Activated B cell treated with CpG ODN at 0.5 μM for 24 hours (primary cell): ENCODE data around the gene PRICKLE2. TPM values are rescaled to one million over a fixed set of nuclear protein-coding genes. Genes with fewer than 3 reads are reported as not detected.

Experiments
- ATAC-seq: fragments of 200-7000 bp; cut with Tn5 transposase; one replicate; pipeline ENCODE4 v1.10.0; 2021; ENCODE audit warnings: low read depth, mild to moderate bottlenecking, moderate library complexity
- CTCF ChIA-PET: fragments of 350-600 bp; sonication (Branson Sonifier 250); formaldehyde crosslinking; loops from one replicate; lab custom pipeline; 2021; ENCODE audit warnings: antibody characterized with exemption; lab: Charles Lee
- POLR2A ChIA-PET: fragments of 350-600 bp; sonication (Branson Sonifier 250); formaldehyde crosslinking; loops from one replicate; lab custom pipeline; 2021; ENCODE audit warnings: antibody characterized with exemption; lab: Charles Lee
- DNase-seq: peaks from one replicate; pipeline ENCODE4 v3.0.0; 2022
- H3K27ac Mint-ChIP-seq: one replicate; pipeline ENCODE4 v1.8.0; 2020; ENCODE audit warnings: mixed read lengths
- H3K27me3 Mint-ChIP-seq: one replicate; pipeline ENCODE4 v1.8.0; 2021; ENCODE audit warnings: mixed read lengths
- H3K36me3 Mint-ChIP-seq: one replicate; pipeline ENCODE4 v1.8.0; 2021; ENCODE audit warnings: low read depth, mixed read lengths
- H3K4me1 Mint-ChIP-seq: one replicate; pipeline ENCODE4 v1.8.0; 2021; ENCODE audit warnings: mixed read lengths
- H3K4me3 Mint-ChIP-seq: one replicate; pipeline ENCODE4 v1.8.0; 2020; ENCODE audit warnings: mild to moderate bottlenecking, mixed read lengths
- H3K9me3 Mint-ChIP-seq: one replicate; pipeline ENCODE4 v1.8.0; 2020; ENCODE audit warnings: mixed read lengths
- CTCF ChIP-seq: fragments of 200-600 bp; IDR thresholded peaks from one replicate; pipeline ENCODE4 v1.8.0; 2022; ENCODE audit warnings: antibody characterized with exemption, mild to moderate bottlenecking
- intact Hi-C: fragments of 100-400 bp; cut with micrococcal nuclease; formaldehyde crosslinking; loops from one replicate; pipeline ENCODE4 v1.15.1; 2024
- total RNA-seq: library from RNA; stranded (reverse); gene quantifications from 2 replicates; pipeline ENCODE4 v1.2.3, GENCODE V29; 2022

Gene PRICKLE2
- total RNA-seq, 1 donor from 2014 or later: 0.33 TPM

GRCh38 chr3:64114651-64115050 lies 110.6 kb downstream of the PRICKLE2 start:
- Mint-ChIP-seq H3K4me1 (no peaks in the 10 kb centered on the region), H3K27me3 (peaks cover 6% of the 10 kb centered on the region), H3K4me3 (no peak overlapping the region), H3K9me3 (peaks cover 16% of the 10 kb centered on the region), H3K36me3 (no peaks in the 10 kb centered on the region), H3K27ac (no peak overlapping the region)
- CTCF ChIA-PET: no interaction called here
- DNase-seq (no peak), ATAC-seq (no peak)
- TF ChIP-seq CTCF: no peak
- POLR2A ChIA-PET: no interaction called here
- intact Hi-C loops: no loop called here

GRCh38 chr3:64111872-64112271 lies 113.4 kb downstream of the PRICKLE2 start:
- no peak for TF ChIP-seq CTCF
- H3K27me3 Mint-ChIP-seq: peaks cover 6% of the 10 kb centered on the region
- ATAC-seq: no peak
- no peak overlapping the region for H3K4me3 Mint-ChIP-seq
- peaks cover 7% of the 10 kb centered on the region for H3K4me1 Mint-ChIP-seq
- no peak for DNase-seq
- intact Hi-C loops: no loop called here
- no peak overlapping the region for H3K27ac Mint-ChIP-seq
- POLR2A ChIA-PET: no interaction called here
- CTCF ChIA-PET: no interaction called here
- peaks cover 11% of the 10 kb centered on the region for H3K9me3 Mint-ChIP-seq
- no peaks in the 10 kb centered on the region for H3K36me3 Mint-ChIP-seq

GRCh38 chr3:64111083-64111482 lies 114.2 kb downstream of the PRICKLE2 start:
- H3K4me3 Mint-ChIP-seq: no peak overlapping the region
- CTCF ChIA-PET: no interaction called here
- POLR2A ChIA-PET: no interaction called here
- no peaks in the 10 kb centered on the region for H3K36me3 Mint-ChIP-seq
- DNase-seq: no peak
- no peak for TF ChIP-seq CTCF
- H3K4me1 Mint-ChIP-seq: peaks cover 13% of the 10 kb centered on the region
- no peak overlapping the region for H3K27ac Mint-ChIP-seq
- no peak for ATAC-seq
- H3K27me3 Mint-ChIP-seq: peaks cover 6% of the 10 kb centered on the region
- intact Hi-C loops: no loop called here
- H3K9me3 Mint-ChIP-seq: peaks cover 11% of the 10 kb centered on the region

- no peak for ATAC-seq
- Mint-ChIP-seq H3K4me1 (peaks cover 22% of the 10 kb centered on the region), H3K27ac (no peak overlapping the region), H3K9me3 (peaks cover 8% of the 10 kb centered on the region), H3K27me3 (peaks cover 6% of the 10 kb centered on the region), H3K4me3 (no peak overlapping the region), H3K36me3 (no peaks in the 10 kb centered on the region)
- no peak for TF ChIP-seq CTCF
- DNase-seq: no peak
- POLR2A ChIA-PET: no interaction called here
- intact Hi-C loops: no loop called here
- CTCF ChIA-PET: no interaction called here
Observed at GRCh38 chr3:64110071-64110470, 115.2 kb downstream of the PRICKLE2 start.

GRCh38 chr3:64109438-64109837 lies 115.8 kb downstream of the PRICKLE2 start:
- TF ChIP-seq CTCF: no peak
- no peak for DNase-seq
- Mint-ChIP-seq H3K27ac (no peak overlapping the region), H3K4me3 (no peak overlapping the region), H3K36me3 (no peaks in the 10 kb centered on the region), H3K4me1 (peaks cover 26% of the 10 kb centered on the region), H3K9me3 (peaks cover 3% of the 10 kb centered on the region), H3K27me3 (peaks cover 6% of the 10 kb centered on the region)
- no peak for ATAC-seq
- ChIA-PET POLR2A (no interaction called here), CTCF (no interaction called here)
- intact Hi-C loops: no loop called here
